Omental fat pad (tissue), 4 donors: Measurements from ENCODE around the gene ARID3B. TPM values are rescaled to one million over a fixed set of nuclear protein-coding genes. Genes with fewer than 3 reads are reported as not detected.
A peak's percentile ranks its signal among the peaks of the same experiment; 100 is the strongest.
"Not testable (repeated sequence)": the region's sequence is repeated elsewhere in the genome, so short reads cannot be mapped to it uniquely, and the experiment has no call there.

Experiments
- ATAC-seq: fragments of 150-250 bp; one replicate; pipeline ENCODE4 v1.9.1; 2016; ENCODE audit warnings: mild to moderate bottlenecking, moderate library complexity; ENCODE audit not compliant: low FRiP score
- DNase-seq: peaks from one replicate; pipeline ENCODE4 v3.0.0-alpha.2; 2019; ENCODE audit warnings: low spot score
- total RNA-seq, 4 donors: library from RNA; depleted of rRNA; stranded (reverse); fragments of >200 nt; gene quantifications; one replicate each; pipeline ENCODE4 v1.1.0, GENCODE V29; 2016
- TF ChIP-seq, protein P1 (sequence below), 3 donors: fragments of 450-650 bp; IDR thresholded peaks; one replicate each; pipeline ENCODE4 v1.5.1; 2016 to 2017; ENCODE audit warnings: antibody characterized with exemption in 3 of 3, mild to moderate bottlenecking in 3 of 3, moderate library complexity in 2 of 3

Gene ARID3B
- total RNA-seq, 4 donors from 2014 or later: 2.2 to 16.9 (median 4.3) TPM

DNA sequence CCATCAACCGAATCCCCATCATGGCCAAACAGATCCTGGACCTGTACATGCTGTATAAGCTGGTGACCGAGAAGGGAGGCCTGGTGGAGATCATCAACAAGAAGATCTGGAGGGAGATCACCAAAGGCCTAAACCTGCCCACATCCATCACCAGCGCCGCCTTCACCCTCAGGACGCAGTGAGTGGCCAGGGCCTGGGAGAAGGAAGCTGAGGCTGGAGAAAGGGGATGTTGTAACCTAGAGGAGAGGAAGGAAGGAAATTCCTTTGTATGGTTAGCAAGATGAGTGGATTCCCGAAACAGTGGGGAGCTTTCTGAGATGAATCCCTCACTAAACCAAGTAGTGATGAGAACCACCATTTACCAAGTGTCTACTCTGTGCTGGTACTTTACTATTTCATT, 48.8 kb downstream of the ARID3B start:
- TF ChIP-seq, protein P1, sequence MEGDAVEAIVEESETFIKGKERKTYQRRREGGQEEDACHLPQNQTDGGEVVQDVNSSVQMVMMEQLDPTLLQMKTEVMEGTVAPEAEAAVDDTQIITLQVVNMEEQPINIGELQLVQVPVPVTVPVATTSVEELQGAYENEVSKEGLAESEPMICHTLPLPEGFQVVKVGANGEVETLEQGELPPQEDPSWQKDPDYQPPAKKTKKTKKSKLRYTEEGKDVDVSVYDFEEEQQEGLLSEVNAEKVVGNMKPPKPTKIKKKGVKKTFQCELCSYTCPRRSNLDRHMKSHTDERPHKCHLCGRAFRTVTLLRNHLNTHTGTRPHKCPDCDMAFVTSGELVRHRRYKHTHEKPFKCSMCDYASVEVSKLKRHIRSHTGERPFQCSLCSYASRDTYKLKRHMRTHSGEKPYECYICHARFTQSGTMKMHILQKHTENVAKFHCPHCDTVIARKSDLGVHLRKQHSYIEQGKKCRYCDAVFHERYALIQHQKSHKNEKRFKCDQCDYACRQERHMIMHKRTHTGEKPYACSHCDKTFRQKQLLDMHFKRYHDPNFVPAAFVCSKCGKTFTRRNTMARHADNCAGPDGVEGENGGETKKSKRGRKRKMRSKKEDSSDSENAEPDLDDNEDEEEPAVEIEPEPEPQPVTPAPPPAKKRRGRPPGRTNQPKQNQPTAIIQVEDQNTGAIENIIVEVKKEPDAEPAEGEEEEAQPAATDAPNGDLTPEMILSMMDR (IDR thresholded peaks at IDR 0.05): no peak
- DNase-seq (no peak), ATAC-seq (no peak)

DNA sequence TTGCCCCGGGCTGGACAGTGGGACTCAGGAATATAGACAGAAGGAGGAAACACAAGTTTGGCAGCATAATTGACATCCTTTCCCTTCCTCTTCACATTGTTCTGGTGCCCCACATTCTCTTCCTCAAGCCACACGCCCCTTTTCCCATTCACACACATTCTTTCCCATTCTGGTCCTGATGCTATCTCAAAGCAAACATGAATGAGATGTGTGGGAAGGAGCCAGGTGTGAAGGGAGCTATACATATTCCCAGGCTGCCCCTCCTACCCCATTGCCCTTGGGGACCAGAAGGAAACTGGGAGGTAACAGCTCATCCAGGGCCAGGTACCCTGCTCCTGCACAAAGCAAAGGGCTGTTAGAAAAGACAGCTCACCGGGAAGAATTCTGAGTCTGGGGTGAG, 51.2 kb downstream of the ARID3B start:
- TF ChIP-seq, protein P1 (IDR thresholded peaks at IDR 0.05): no peak
- ATAC-seq (no peak), DNase-seq (no peak)

DNA sequence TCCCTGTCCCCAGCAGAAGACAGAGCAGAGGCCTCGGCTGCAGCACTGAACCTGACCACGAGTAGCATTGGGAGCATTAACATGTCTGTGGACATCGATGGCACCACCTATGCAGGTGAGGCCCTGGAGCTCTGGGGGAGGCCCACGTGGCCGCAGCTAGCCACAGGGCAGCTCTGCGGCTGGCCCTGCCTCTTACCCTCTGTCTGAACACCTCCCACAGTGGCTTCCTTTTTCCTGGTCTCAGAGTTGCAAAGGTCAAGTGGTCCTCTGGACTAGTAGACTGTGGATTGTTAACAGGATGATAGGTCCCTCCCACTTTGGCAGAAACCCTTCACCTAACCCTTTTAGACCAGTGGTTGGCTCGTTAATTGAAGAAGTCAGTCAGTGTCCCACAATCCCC, 52.1 kb downstream of the ARID3B start:
- TF ChIP-seq, protein P1 (IDR thresholded peaks at IDR 0.05): no peak
- ATAC-seq (no peak), DNase-seq (no peak)

DNA sequence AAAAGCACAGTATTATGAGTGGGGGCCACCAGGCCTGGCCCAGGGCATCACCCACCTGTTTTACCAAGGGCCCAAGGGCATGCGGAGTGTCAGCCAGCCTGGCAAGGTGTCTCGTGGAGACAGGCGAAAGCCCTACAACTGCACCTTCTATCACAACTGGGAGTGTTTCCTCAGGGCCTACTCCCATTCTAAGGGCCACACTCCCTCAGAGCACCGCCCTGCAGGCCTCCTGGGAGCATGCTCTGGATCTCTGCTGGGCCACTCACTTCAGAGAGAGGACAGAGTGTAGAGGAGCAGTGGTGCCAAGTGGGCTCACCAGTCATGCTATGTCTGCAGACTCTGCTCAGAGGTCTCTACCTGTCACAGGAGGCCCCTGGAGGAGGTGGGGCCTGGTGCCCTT, 53.4 kb downstream of the ARID3B start:
- ATAC-seq (no peak), DNase-seq (no peak)
- TF ChIP-seq, protein P1 (IDR thresholded peaks at IDR 0.05): no peak

DNA sequence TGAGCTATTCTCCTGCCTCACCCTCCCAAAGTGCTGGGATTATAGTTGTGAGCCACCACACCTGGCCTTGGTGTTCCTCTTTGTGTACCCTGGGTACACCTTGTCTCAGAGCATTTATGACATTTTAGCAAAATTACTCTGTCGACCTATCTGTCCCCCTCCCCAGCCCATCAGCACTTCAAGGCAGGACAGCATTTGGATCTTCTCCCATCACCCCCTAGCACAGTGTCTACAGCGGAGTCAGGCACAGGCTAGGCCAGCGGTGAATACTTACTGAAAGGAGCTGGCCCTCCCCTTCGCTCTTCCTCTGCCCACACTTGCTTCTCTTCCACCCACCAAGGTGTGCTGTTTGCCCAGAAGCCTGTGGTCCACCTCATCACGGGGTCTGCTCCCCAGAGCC, 54.3 kb downstream of the ARID3B start:
- no peak for ATAC-seq
- no peak for DNase-seq
- TF ChIP-seq, protein P1 (IDR thresholded peaks at IDR 0.05): no peak

DNA sequence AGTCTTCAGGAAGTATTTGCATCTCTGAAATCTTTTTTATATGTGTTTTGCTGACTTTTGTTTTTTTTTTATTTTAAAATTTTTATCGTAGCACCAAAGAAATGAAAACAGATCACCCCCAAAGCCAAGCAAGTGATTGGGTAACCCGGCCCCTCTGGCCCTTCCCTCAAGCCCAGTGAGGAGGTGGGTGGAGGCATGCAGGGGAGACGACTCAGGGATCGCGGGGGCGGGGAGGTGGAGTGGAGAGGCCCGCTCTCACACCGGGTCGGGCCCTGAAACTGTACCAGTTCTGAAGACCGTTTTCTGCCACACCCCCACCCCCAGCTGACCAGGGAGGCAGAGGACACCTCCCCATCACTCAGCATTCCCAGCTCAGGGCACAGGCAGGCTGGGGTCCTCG, 55.7 kb downstream of the ARID3B start:
- not testable (repeated sequence) for DNase-seq
- ATAC-seq: peak; percentile 44

DNA sequence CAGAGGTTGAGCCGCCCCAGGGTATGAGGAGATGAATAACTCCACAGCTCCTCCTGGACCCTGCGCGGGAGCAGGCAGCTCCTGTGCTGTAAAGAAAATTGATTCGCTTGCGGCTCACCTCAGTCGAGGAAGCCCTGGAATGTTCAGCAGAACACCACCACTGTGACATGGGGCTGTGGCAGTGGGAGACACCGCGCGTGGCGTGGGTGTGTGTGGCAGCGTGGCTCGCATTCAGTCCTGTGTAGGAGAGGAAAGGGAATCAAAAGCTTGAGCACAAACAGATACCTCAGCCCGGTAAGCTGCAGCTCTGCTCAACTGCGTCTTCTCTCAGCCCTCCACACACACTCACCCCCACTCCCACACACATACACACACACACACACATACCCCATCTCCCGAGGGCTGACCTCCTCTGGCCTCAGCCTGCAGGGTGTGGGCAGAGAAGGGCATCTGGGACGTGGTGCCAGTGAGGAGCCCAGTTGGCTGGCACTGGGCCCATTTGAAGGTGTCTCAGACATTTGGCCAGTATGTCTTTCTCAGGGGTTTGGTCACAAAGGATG, 56.2 kb downstream of the ARID3B start:
- DNase-seq, ATAC-seq: not testable (repeated sequence)

DNA sequence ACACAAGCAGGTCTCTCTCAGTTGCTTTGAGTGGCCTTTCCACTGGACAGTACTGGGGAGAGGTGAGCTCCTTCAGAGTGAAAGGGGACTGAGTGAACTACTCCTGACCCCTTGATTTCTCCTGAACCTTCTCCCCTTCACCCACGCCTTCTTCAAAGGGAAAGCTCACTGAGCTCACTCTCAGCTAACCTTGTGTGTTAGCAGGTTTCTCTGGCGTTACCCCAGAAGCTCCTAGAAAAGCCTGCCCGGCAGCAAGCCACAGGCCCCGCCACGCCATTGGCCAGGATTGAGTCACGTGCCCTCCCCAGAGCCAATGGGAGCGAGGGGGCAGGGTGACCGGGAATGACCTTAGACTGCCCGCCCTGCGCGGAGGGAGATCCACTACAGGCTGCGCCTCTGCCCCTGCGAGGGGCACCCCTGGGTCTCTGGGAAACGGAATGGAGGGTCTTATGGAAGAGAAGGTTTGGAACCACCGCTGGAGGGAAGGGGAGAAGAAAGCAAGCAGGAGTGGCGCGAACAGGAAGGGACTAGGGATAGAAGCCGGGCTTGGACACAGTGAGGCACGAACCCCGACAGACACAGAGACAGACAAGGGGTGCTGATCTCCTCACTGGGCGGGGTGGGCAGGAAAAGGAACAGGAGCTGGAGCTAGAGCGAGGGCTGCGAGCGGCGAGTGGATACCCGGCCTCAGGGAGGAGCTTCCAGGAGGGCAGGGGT, 57.3 kb downstream of the ARID3B start:
- TF ChIP-seq, protein P1 (IDR thresholded peaks at IDR 0.05): no peak
- peak; percentile 97 for ATAC-seq

More for the DNA sequence above, 57.3 kb downstream of the ARID3B start:
- peak; percentile 93 for DNase-seq
